Midbrain (tissue), 1 donor: ENCODE data around the gene SLC49A4.
"Not testable (repeated sequence)": the region's sequence is repeated elsewhere in the genome, so short reads cannot be mapped to it uniquely, and the experiment has no call there.

Experiments used
- DNase-seq: peaks from one replicate; lab custom pipeline; 2025; lab: John Stamatoyannopoulos, UW

Gene SLC49A4

GRCh38 chr3:122794779-122795673, at the start of gene SLC49A4:
TSS of gene SLC49A4 (plus strand) at chr3:122795069. CDS start at chr3:122795193, 124 bp downstream.
- no peak for DNase-seq

GRCh38 chr3:122745369-122746021, 49.4 kb upstream of the SLC49A4 start:
- no peak for DNase-seq

- DNase-seq, result not testable (repeated sequence)
Observed at GRCh38 chr3:122747295-122747694, 47.6 kb upstream of the SLC49A4 start.

- DNase-seq, result no peak
Observed at GRCh38 chr3:122748347-122748746, 46.5 kb upstream of the SLC49A4 start.

- DNase-seq, result no peak
Observed at GRCh38 chr3:122754929-122755328, 39.9 kb upstream of the SLC49A4 start.

GRCh38 chr3:122755491-122755890, 39.4 kb upstream of the SLC49A4 start:
- no peak for DNase-seq

GRCh38 chr3:122758877-122759560, 35.9 kb upstream of the SLC49A4 start:
- DNase-seq, result no peak

GRCh38 chr3:122760453-122761271, 34.2 kb upstream of the SLC49A4 start:
- DNase-seq, result no peak

GRCh38 chr3:122766430-122766829, 28.4 kb upstream of the SLC49A4 start:
- no peak for DNase-seq

- no peak for DNase-seq
Observed at GRCh38 chr3:122767540-122768372, 27.1 kb upstream of the SLC49A4 start.

- DNase-seq, result no peak
Observed at GRCh38 chr3:122770521-122771202, 24.2 kb upstream of the SLC49A4 start.

GRCh38 chr3:122772827-122773226, 22.0 kb upstream of the SLC49A4 start:
- DNase-seq, result no peak

GRCh38 chr3:122773944-122774509, 20.8 kb upstream of the SLC49A4 start:
- DNase-seq, result no peak

- no peak for DNase-seq
Observed at GRCh38 chr3:122774564-122774963, 20.3 kb upstream of the SLC49A4 start.

GRCh38 chr3:122776675-122777468, 18.0 kb upstream of the SLC49A4 start:
- no peak for DNase-seq

GRCh38 chr3:122777563-122777962, 17.3 kb upstream of the SLC49A4 start:
- no peak for DNase-seq

- no peak for DNase-seq
Observed at GRCh38 chr3:122782804-122783203, 12.1 kb upstream of the SLC49A4 start.

GRCh38 chr3:122784436-122784835, 10.4 kb upstream of the SLC49A4 start:
- no peak for DNase-seq

- no peak for DNase-seq
Observed at GRCh38 chr3:122785231-122785630, 9.6 kb upstream of the SLC49A4 start.
